Globus pallidus (tissue), 1 donor: ENCODE data around the gene TSPAN4.
A peak's percentile ranks its signal among the peaks of the same experiment; 100 is the strongest.

Source experiments
- DNase-seq: peaks from one replicate; pipeline ENCODE4 v3.0.0-alpha.2; 2015; ENCODE audit warnings: low spot score

The TSPAN4 gene

DNA sequence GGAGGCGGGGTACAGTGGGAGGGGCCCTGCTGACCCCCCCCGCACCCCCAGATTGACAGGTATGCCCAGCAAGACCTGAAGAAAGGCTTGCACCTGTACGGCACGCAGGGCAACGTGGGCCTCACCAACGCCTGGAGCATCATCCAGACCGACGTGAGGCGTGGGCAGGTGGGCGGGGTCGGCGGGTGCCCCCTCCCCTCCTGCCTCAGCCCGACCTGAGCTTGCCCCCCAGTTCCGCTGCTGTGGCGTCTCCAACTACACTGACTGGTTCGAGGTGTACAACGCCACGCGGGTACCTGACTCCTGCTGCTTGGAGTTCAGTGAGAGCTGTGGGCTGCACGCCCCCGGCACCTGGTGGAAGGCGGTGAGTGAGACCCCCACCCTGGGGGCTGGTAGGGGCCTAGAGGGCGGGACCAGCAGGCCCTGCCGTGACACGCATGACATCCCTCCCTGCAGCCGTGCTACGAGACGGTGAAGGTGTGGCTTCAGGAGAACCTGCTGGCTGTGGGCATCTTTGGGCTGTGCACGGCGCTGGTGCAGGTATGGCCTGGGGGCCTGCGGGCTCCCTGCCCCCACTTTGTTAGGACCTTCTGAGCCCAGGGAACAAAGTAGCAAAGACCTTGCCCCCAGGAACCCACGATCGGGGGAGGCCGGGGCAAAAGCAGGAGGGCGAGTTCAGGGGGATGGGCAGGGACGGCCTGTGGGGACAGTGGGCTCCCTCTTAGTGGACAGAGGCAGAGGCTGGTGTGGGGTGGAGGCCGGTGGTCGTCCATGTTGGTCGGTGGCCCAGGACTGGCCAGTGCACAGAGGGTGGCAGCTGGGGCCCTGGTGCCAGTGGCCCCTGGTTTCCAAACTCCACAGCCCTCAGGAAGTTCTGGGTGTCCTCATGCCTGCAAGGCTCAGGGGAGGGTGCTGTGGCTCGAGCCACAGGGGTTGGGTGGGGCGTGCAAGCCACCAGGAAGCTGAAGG, 23.1 kb downstream of the TSPAN4 start:
- no peak for DNase-seq

DNA sequence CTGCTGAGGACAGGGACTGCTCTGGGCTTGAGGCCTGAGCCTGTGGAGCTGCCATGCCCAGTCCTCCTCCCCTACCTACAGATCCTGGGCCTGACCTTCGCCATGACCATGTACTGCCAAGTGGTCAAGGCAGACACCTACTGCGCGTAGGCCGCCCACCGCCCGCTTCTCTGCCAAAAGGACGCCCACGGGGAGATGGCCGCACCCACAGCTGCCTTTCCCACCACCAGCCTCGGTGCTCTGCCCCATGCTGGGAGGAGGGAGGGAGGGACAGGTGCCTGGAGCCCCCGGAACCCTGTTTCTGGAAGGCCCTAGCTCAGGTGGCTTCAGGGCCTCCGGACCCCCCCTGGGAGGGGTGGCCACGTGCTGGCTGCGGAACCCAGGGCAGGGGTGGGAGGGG, 23.8 kb downstream of the TSPAN4 start:
- no peak for DNase-seq

- no peak for DNase-seq
Measured at GRCh38 chr11:867856-868358, 25.3 kb downstream of the TSPAN4 start.

- no peak for DNase-seq
Measured at GRCh38 chr11:868394-868793, 25.7 kb downstream of the TSPAN4 start.

DNA sequence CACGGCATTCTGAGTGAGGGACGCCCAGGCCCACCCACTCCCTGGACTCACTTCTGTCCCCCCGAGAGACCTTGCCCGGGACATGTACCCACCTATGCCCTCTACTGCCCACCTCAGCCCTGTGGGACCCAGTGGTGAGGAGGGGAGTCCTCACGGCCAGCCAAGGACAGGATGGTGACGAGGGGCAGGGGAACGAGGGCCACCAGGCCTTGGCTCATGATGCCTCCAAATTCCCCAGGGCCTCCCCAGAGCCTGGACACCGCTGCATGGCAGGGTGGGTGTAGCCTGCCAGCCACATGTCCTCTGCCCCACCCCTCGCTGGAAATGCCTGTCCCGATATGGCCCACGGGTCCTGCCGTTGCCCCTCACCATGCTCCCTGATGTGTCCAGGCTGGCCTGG, 26.1 kb downstream of the TSPAN4 start:
- no peak for DNase-seq

GRCh38 chr11:869399-870126, 26.9 kb downstream of the TSPAN4 start:
- DNase-seq: no peak

- DNase-seq: no peak
Measured at GRCh38 chr11:870127-870413, 27.4 kb downstream of the TSPAN4 start.

DNA sequence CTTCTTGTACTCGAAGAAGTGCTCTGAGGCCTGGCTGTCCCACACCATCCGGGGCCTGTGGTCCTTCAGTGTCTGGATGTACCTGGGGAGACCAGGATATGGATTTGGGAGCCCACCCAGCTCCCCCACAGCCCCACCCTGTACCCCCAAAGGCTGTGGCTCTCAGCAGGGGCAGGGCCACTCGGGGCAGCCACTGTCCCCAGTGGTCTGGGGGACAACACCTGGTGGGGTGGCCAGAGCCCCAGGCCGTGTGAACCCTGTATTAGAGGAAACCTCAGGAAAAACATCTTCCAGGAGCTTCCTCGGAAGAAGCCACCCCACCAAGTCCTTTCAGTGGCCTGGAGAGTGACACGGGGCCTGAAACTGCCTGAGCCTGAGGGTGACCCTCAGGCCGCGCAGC, 27.8 kb downstream of the TSPAN4 start:
- DNase-seq: no peak

GRCh38 chr11:871472-871871, 28.8 kb downstream of the TSPAN4 start:
- no peak for DNase-seq

DNA sequence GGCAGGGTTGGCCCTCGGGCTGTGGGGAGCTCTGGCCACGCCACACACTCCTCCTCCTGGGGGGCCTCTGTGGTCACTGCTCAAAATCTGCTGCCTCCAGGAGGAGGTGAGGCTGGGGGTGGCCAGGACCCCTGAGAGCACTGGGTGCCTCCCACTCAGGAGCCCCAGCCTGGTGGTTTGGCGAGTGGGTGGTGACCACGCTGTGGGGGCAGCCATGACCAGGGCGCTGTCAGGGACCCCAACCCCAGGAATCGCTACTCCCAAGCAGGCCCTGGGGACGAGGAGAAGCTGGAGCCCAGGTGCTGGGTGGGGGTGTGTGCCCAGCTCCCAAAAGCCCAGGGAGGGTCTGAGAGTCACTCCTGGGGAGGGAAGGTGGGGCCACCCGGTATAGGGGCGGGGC, 30.1 kb downstream of the TSPAN4 start:
- no peak for DNase-seq

- no peak for DNase-seq
Measured at GRCh38 chr11:873706-874105, 31.1 kb downstream of the TSPAN4 start.

GRCh38 chr11:875203-875602, 32.6 kb downstream of the TSPAN4 start:
- no peak for DNase-seq

DNA sequence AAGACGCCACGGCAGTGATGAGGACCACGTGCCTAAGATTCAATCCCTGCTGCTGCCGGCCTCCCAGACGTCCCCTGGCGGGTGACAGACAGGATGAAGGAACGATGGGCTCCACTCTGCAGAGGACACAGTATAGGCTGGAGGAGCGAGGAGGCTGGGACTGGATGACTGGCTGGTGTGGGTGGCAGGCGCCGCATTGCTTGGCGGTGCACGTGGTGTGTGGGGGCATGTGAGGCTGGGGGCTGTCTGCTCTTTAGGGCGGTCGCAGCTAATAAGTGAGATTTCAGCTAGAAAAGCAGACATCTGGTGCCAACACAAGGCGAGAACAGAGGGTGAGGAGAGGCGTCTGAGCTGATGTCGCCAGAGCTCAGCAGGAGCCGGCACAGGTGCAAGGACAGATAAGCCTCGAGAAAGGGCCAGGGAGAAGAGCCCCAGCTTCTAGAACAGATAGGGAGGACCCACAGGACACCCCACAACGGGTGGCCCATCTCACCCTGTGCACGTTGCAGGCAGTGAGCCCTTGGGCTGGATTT, 33.2 kb downstream of the TSPAN4 start:
- no peak for DNase-seq

GRCh38 chr11:876545-876944, 33.9 kb downstream of the TSPAN4 start:
- DNase-seq: peak; percentile 11

DNA sequence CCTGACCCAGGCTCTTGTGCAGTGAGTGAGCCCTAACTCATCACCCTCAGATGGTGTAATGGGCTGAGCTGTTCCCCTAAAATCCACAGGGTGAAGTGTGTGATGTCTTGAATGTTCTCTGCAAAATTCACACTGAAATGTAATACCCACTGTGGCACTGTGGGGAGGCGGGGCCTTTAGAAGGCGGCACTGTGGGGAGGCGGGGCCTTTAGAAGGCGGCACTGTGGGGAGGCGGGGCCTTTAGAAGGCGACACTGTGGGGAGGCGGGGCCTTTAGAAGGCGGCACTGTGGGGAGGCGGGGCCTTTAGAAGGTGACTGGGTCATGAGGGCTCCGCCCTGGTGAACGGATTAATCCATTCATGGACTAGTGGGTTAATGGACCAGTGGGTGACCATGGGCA, 34.9 kb downstream of the TSPAN4 start:
- DNase-seq: no peak

DNA sequence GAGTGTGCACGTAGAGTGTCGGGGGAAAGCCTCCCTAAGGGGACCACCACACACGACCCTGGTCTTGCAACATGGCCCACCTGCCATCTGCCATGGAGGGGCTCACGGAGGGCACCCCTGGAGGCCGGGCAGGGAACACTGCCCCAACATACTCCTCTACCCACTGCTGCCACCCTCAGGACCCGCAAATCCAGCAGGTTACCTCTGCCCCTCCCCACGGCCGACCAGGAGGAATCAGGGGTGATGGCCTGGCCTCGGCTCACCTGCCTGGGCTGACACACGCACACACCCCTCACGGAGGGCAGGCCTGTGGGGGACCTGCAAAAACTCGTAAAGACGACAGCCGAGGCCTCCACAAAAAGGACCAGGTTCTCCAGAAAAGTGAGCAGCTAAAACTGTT, 37.8 kb downstream of the TSPAN4 start:
- no peak for DNase-seq

DNA sequence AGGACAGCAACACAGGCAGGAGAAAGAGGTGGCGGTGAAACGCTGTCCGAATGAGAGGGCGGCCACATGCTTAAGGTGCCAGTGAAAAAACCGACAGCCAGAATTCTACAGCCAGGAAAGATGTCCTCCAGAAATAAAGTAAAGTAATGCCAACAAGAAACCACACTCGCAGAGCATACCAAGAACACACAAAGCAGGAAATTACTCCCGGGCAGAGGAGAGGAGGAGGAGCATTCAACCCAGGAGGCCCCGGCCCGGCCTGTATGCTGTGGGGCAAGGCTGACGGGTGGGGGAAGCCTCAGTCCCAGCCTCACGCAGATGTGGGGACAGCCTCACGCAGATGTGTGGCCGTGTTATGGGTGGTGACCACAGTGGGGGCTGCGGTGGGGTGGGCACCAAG, 39.9 kb downstream of the TSPAN4 start:
- no peak for DNase-seq

GRCh38 chr11:883527-883926, 40.9 kb downstream of the TSPAN4 start:
- DNase-seq: no peak

GRCh38 chr11:884578-885070, 42.0 kb downstream of the TSPAN4 start:
- DNase-seq: no peak

GRCh38 chr11:886568-886967, 43.9 kb downstream of the TSPAN4 start:
- no peak for DNase-seq

- no peak for DNase-seq
Measured at GRCh38 chr11:887589-887988, 44.9 kb downstream of the TSPAN4 start.

DNA sequence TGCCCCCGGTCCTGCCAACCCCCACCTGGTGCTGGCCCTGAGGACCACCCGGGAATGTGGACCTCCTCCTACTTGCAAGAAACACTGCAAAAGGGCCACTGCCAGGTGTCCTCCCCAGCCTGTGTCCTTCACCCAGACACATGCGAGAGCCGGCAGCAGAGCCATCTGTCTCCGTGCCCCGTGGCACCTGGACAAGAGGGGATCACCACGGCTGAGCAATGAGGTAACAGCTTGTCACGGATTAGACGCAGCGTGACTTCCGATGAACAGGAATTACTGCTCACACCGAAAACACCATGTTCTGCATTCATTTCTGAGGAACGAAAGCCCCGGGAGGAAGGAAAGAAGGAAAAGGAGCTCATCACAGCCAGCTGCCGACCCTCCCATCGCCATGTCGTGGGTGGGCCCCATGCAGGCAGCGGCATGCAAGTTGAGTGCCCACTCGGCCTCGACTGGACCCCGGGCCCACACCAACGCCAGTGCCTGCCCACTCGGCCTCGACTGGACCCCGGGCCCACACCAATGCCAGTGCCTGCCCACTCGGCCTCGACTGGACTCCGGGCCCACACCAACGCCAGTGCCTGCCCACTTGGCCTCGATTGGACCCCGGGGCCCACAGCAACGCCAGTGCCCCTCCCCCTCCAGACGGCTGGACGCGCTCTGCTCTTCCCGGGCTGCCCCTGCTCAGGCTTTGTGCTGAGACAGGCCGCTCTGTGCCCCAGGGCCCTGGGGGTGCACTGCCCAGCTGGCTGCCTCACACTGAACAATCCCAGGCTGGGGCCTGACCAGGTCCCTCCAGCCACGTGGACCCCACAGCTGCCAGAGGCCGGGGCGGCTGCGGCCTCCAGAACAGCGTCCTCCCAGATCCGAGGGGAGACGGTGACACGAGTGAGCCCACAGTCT, 45.9 kb downstream of the TSPAN4 start:
- DNase-seq: no peak
